HCT116 (cell line): ENCODE measurements around the gene YDJC. TPM values are rescaled to one million over a fixed set of nuclear protein-coding genes. Genes with fewer than 3 reads are reported as not detected.
A peak's percentile ranks its signal among the peaks of the same experiment; 100 is the strongest.

Source experiments
- ATAC-seq: fragments of 200-7000 bp; cut with Tn5 transposase; 2 replicates; pipeline ENCODE4 v1.9.1; 2020; ENCODE audit warnings: mild to moderate bottlenecking, moderate library complexity
- BruUV-seq: library from RNA; stranded (reverse); fragments of 400-500 nt; replicated peaks from 2 replicates; lab custom pipeline; 2021; lab: Mats Ljungman, UMichigan
- CTCF ChIA-PET: fragments of 300-600 bp; sonication (Branson Sonifier 250); formaldehyde crosslinking; loops from one replicate; lab custom pipeline; 2021; ENCODE audit warnings: antibody characterized with exemption; lab: Charles Lee
- POLR2A ChIA-PET: fragments of 300-600, 350-600 bp; sonication (Branson Sonifier 250); formaldehyde crosslinking; loops from one replicate; lab custom pipeline; 2021; ENCODE audit warnings: antibody characterized with exemption; lab: Charles Lee
- RAD21 ChIA-PET, 2 experiments: fragments of 300-600 bp; sonication (Branson Sonifier 250); formaldehyde crosslinking; loops; one replicate each; lab custom pipeline; 2023; ENCODE audit warnings: low total read pairs in 2 of 2; ENCODE audit not compliant: uncharacterized antibody in 2 of 2, unreplicated experiment in 2 of 2, low non-redundant PET in 1 of 2; lab: Charles Lee
- DNase-seq: peaks from one replicate; pipeline ENCODE4 v3.0.0-alpha.2; 2010; ENCODE audit warnings: low read depth, low spot score
- H2AFZ ChIP-seq: fragments of 200-600 bp; shearing (Covaris generic), sonication (generic); 2 replicates; pipeline ENCODE4 v1.6.1; 2017; ENCODE audit warnings: low read depth, mixed run types, mixed read lengths, antibody characterized with exemption, low read length; ENCODE audit not compliant: poor library complexity, severe bottlenecking
- H3K27ac ChIP-seq: 2 replicates; pipeline ENCODE4 v1.5.1; 2012; ENCODE audit warnings: low read depth, low read length
- H3K27me3 ChIP-seq: fragments of 200-600 bp; sonication (generic); 2 replicates; pipeline ENCODE4 v1.6.1; 2016; ENCODE audit warnings: mixed run types, low read length, mixed read lengths; ENCODE audit not compliant: insufficient read depth
- H3K36me3 ChIP-seq, 2 experiments: fragments of 200-500 bp in 1 of 2; fragments of 200-600 bp in 1 of 2; sonication (Bioruptor generic) in 1 of 2; sonication (generic) in 1 of 2; 2 replicates each; pipeline versions ENCODE4 v1.5.1 to v1.6.1; 2014 to 2016; ENCODE audit warnings: low read length in 2 of 2, inconsistent platforms in 1 of 2, mixed read lengths in 1 of 2, mixed run types in 1 of 2; ENCODE audit not compliant: insufficient read depth in 2 of 2, control insufficient read depth in 1 of 2
- H3K4me1 ChIP-seq, 2 experiments: fragments of 200-600 bp in 1 of 2; sonication (generic) in 1 of 2; 2 replicates each; pipeline versions ENCODE4 v1.5.1 to v1.6.1; 2012 to 2017; ENCODE audit warnings: low read length in 2 of 2, inconsistent platforms in 1 of 2, mild to moderate bottlenecking in 1 of 2, mixed read lengths in 1 of 2, mixed run types in 1 of 2, moderate library complexity in 1 of 2; ENCODE audit not compliant: insufficient read depth in 2 of 2, control insufficient read depth in 1 of 2
- H3K4me2 ChIP-seq: fragments of 200-600 bp; sonication (generic); 2 replicates; pipeline ENCODE4 v1.6.1; 2017; ENCODE audit warnings: mixed run types, low read length, mixed read lengths
- H3K4me3 ChIP-seq, 2 experiments: fragments of 200-600 bp in 1 of 2; sonication (generic) in 1 of 2; replicated peaks in 1 of 2; 2 replicates each; pipeline ENCODE4 v1.5.1; 2011 to 2016; ENCODE audit warnings: low read length in 2 of 2, control low read depth in 1 of 2, low read depth in 1 of 2, mild to moderate bottlenecking in 1 of 2, mixed read lengths in 1 of 2, mixed run types in 1 of 2
- H3K79me2 ChIP-seq: fragments of 200-600 bp; sonication (generic); 2 replicates; pipeline ENCODE4 v1.6.1; 2017; ENCODE audit warnings: mild to moderate bottlenecking, mixed run types, low read length, moderate library complexity, mixed read lengths; ENCODE audit not compliant: insufficient read depth
- H3K9ac ChIP-seq: fragments of 200-600 bp; sonication (generic); 2 replicates; pipeline ENCODE4 v1.6.1; 2016; ENCODE audit warnings: low read length, mixed read lengths
- H3K9me2 ChIP-seq: fragments of 200-600 bp; sonication (generic), shearing (Covaris generic); 2 replicates; pipeline ENCODE4 v1.6.1; 2017; ENCODE audit warnings: mixed run types, mild to moderate bottlenecking, moderate library complexity; ENCODE audit not compliant: insufficient read depth
- H3K9me3 ChIP-seq, 2 experiments: fragments of 200-500 bp in 1 of 2; fragments of 200-600 bp in 1 of 2; sonication (Bioruptor generic) in 1 of 2; sonication (generic) in 1 of 2; 2 replicates each; pipeline ENCODE4 v1.6.1; 2014 to 2017; ENCODE audit warnings: low read length in 2 of 2, mixed read lengths in 2 of 2, inconsistent platforms in 1 of 2, low read depth in 1 of 2, mild to moderate bottlenecking in 1 of 2, mixed run types in 1 of 2, moderate library complexity in 1 of 2; ENCODE audit not compliant: control insufficient read depth in 1 of 2, insufficient read depth in 1 of 2
- H4K20me1 ChIP-seq: fragments of 200-600 bp; sonication (generic), shearing (Covaris generic); 2 replicates; pipeline ENCODE4 v1.6.1; 2017; ENCODE audit warnings: mixed run types, mild to moderate bottlenecking, moderate library complexity; ENCODE audit not compliant: insufficient read depth
- EZH2phosphoT487 ChIP-seq: fragments of 200-600 bp; IDR thresholded peaks from 2 replicates; pipeline ENCODE4 v1.6.1; 2018; ENCODE audit warnings: antibody characterized with exemption, borderline replicate concordance
- POLR2A ChIP-seq: IDR thresholded peaks from 2 replicates; pipeline ENCODE4 v1.7.0; 2011; ENCODE audit warnings: borderline replicate concordance; ENCODE audit not compliant: insufficient read depth, insufficient read length; ENCODE audit errors: extremely low read depth
- REST ChIP-seq: IDR thresholded peaks from 2 replicates; pipeline ENCODE4 v1.6.1; 2012; ENCODE audit warnings: low read depth
- SP1 ChIP-seq: IDR thresholded peaks from 2 replicates; pipeline ENCODE4 v1.6.1; 2012; ENCODE audit warnings: low read depth
- YY1 ChIP-seq: IDR thresholded peaks from 2 replicates; pipeline ENCODE4 v1.6.1; 2011; ENCODE audit warnings: low read length, low read depth, moderate library complexity, mild to moderate bottlenecking; ENCODE audit not compliant: insufficient replicate concordance; ENCODE audit errors: extremely low read depth
- intact Hi-C: fragments of 100-400 bp; cut with micrococcal nuclease; formaldehyde crosslinking; loops from 2 replicates; pipeline ENCODE4 v1.10.0; 2022
- total RNA-seq: library from RNA; stranded (reverse); gene quantifications from one replicate; pipeline ENCODE4 v1.2.1, GENCODE V29; 2021; ENCODE audit not compliant: unreplicated experiment

Gene YDJC
- total RNA-seq, 1 experiment from 2014 or later = 78.3 TPM

GRCh38 chr22:21632237-21632895, 2.5 kb upstream of the YDJC start, which contains the start of gene CCDC116:
Gene CCDC116, plus strand, starts transcription at chr22:21632760. Its CDS starts 422 bp downstream, at chr22:21633182.
- Histone ChIP-seq H3K4me3 (no peak within 1 kb of the TSS), H3K9me3 (no peaks in the 10 kb centered on the region), H2AFZ (no peak within 1 kb of the TSS), H3K27me3 (no peaks in the 10 kb centered on the region), H3K4me1 (peaks cover 9 to 35% of the 10 kb centered on the region in 2 experiments), H3K4me2 (peak within 1 kb of the TSS; percentile 17; the same call in 1 of the 2 replicates), H3K79me2 (peaks cover 24% of the 10 kb centered on the region), H4K20me1 (no peaks in the 10 kb centered on the region)
- ChIA-PET CTCF (interaction anchor here (0.6 to 5.7 kb wide), 3 partner anchors 9 to 14 kb away, joined by 3 to 103 read pairs (median 3); partner anchors contain the start of gene SDF2L1), POLR2A (interaction anchor here (2.9 kb wide), 1 partner anchor 10 kb away, joined by 17 read pairs; the partner anchor contains the start of gene SDF2L1), RAD21 (no interaction called here)
- BruUV-seq = no TSS peak
- no peak for TF ChIP-seq YY1
- no peak for TF ChIP-seq EZH2phosphoT487
- peak; percentile 60 for TF ChIP-seq POLR2A
- TF ChIP-seq REST = no peak
- TF ChIP-seq SP1 = no peak
- TF ChIP-seq, all 23 proteins: peak for 1
- DNase-seq = no peak
- Histone ChIP-seq H3K9ac (no peak within 1 kb of the TSS), H3K27ac (no peak within 1 kb of the TSS; the same call in 1 of the 2 replicates), H3K36me3 (peaks cover 0 to 11% of the 10 kb centered on the region in 2 experiments; a peak in 1 of 4 replicates), H3K9me2 (no peaks in the 10 kb centered on the region)
- intact Hi-C loops = no loop called here
- peak; percentile 37 for ATAC-seq
